ENCODE results near the gene CLNK. TPM values are rescaled to one million over a fixed set of nuclear protein-coding genes. Genes with fewer than 3 reads are reported as not detected.

Gene CLNK
- total RNA-seq, 2 experiments from 2014 or later: 2.0 TPM; not detected in 1

DNA sequence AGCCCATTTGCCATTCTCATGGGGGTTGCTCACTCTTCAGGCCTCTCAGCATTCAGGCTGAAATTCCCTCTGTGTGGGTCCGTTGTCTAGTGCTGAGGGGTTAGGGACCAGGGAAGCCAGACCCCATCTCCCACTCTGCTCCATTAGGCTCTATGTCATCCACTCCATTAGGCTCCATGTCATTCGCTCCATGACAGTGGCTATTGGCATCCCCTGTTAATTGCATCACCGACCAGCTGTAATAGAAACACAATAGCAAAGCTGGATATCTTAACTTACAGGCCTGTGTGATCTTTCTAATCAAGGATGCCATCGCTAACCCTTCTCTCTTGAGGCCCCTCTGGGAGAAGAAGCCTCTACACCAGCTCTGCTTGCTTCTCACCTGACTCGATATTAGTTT is 201.7 kb downstream of the CLNK start:
- no peak for DNase-seq (ENCODE audit: low spot score)
- Histone ChIP-seq H4K20me1 (ENCODE audit: insufficient read depth, low read length) (no peaks in the 10 kb centered on the region), H3K79me2 (ENCODE audit: insufficient read depth, low read depth, low read length) (no peaks in the 10 kb centered on the region), H3K9me3 (ENCODE audit: low read length) (no peaks in the 10 kb centered on the region), H3K4me3 (ENCODE audit: low read depth, low read length, poor library complexity, severe bottlenecking) (no peak overlapping the region), H3K4me1 (ENCODE audit: insufficient read depth, low read length, poor library complexity, severe bottlenecking) (no peaks in the 10 kb centered on the region), H3K36me3 (ENCODE audit: insufficient read depth, low read length) (no peaks in the 10 kb centered on the region), H3K27ac (ENCODE audit: low read depth, low read length, poor library complexity, severe bottlenecking) (no peak overlapping the region), H3K4me2 (ENCODE audit: low read length) (no peak overlapping the region), H2AFZ (ENCODE audit: low read length) (no peak overlapping the region), H3K9me2 (ENCODE audit: insufficient read depth, low read length) (no peaks in the 10 kb centered on the region)
- CTCF ChIA-PET (ENCODE audit: unreplicated experiment): no interaction called here
- BruUV-seq (replicated peaks): no TSS peak
- POLR2A ChIA-PET: interaction anchor here (0.6 kb wide), 1 partner anchor 154 kb away, joined by 5 read pairs; no protein-coding TSS in a partner anchor
- intact Hi-C loops (cut with micrococcal nuclease; ENCODE audit: unreplicated experiment): no loop called here
- TF ChIP-seq, protein P1, sequence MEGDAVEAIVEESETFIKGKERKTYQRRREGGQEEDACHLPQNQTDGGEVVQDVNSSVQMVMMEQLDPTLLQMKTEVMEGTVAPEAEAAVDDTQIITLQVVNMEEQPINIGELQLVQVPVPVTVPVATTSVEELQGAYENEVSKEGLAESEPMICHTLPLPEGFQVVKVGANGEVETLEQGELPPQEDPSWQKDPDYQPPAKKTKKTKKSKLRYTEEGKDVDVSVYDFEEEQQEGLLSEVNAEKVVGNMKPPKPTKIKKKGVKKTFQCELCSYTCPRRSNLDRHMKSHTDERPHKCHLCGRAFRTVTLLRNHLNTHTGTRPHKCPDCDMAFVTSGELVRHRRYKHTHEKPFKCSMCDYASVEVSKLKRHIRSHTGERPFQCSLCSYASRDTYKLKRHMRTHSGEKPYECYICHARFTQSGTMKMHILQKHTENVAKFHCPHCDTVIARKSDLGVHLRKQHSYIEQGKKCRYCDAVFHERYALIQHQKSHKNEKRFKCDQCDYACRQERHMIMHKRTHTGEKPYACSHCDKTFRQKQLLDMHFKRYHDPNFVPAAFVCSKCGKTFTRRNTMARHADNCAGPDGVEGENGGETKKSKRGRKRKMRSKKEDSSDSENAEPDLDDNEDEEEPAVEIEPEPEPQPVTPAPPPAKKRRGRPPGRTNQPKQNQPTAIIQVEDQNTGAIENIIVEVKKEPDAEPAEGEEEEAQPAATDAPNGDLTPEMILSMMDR (conservative IDR thresholded peaks at IDR 0.05; ENCODE audit: low read length): no peak
- TF ChIP-seq EZH2phosphoT487 (IDR thresholded peaks at IDR 0.05; ENCODE audit: borderline replicate concordance, low read depth, low read length): no peak

DNA sequence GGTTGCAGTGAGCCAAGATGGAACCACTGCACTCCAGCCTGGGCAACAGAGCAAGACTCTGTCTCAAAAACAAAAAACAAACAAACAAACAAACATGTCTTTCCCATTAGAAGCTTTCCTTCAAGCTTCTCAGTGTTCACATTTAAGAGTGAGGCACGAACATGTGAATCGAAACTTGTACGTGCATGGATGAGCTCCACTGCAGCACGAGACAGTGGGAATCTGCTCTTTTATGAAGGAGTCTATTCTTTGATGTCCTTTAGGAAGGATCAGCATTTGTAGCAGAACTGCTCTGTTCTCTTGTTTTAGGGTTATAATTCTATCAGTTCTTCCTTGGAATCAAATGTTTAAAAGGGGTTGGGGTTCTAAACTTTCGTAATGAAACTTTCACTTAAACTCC is 204.0 kb downstream of the CLNK start:
- H2AFZ ChIP-seq (ENCODE audit: low read length): no peak overlapping the region
- no TSS peak for BruUV-seq (replicated peaks)
- no peaks in the 10 kb centered on the region for H3K4me1 ChIP-seq (ENCODE audit: insufficient read depth, low read length, poor library complexity, severe bottlenecking)
- no peak for DNase-seq (ENCODE audit: low spot score)
- H3K4me3 ChIP-seq (ENCODE audit: low read depth, low read length, poor library complexity, severe bottlenecking): no peak overlapping the region
- no peaks in the 10 kb centered on the region for H4K20me1 ChIP-seq (ENCODE audit: insufficient read depth, low read length)
- H3K27ac ChIP-seq (ENCODE audit: low read depth, low read length, poor library complexity, severe bottlenecking): no peak overlapping the region
- H3K36me3 ChIP-seq (ENCODE audit: insufficient read depth, low read length): no peaks in the 10 kb centered on the region
- H3K9me2 ChIP-seq (ENCODE audit: insufficient read depth, low read length): no peaks in the 10 kb centered on the region
- ChIA-PET CTCF (ENCODE audit: unreplicated experiment) (no interaction called here), POLR2A (no interaction called here)
- no peak overlapping the region for H3K4me2 ChIP-seq (ENCODE audit: low read length)
- no peaks in the 10 kb centered on the region for H3K9me3 ChIP-seq (ENCODE audit: low read length)
- TF ChIP-seq, protein P1 (conservative IDR thresholded peaks at IDR 0.05; ENCODE audit: low read length): no peak
- TF ChIP-seq EZH2phosphoT487 (IDR thresholded peaks at IDR 0.05; ENCODE audit: borderline replicate concordance, low read depth, low read length): no peak
- intact Hi-C loops (cut with micrococcal nuclease; ENCODE audit: unreplicated experiment): no loop called here
- H3K79me2 ChIP-seq (ENCODE audit: insufficient read depth, low read depth, low read length): no peaks in the 10 kb centered on the region

DNA sequence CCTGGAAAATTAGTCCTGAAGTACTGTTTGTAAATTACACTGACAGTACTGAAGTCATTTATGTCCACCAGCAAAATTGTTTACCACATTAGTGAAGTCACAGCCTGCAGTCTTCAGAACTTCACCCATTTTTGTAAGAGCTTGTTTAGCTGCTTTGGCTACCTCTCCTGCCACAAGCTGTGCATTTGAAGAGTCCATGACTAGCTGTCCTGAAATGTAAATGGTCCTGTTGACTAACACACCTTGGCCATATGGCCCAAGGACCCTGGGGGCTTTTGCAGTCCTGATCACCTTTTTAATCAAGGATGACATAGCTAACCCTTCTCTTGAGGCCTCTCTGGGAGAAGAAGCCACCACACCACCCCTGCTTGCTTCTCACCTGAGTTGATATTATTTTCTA is 205.9 kb downstream of the CLNK start:
- Histone ChIP-seq H3K4me2 (ENCODE audit: low read length) (no peak overlapping the region), H3K4me3 (ENCODE audit: low read depth, low read length, poor library complexity, severe bottlenecking) (no peak overlapping the region), H2AFZ (ENCODE audit: low read length) (no peak overlapping the region), H3K79me2 (ENCODE audit: insufficient read depth, low read depth, low read length) (no peaks in the 10 kb centered on the region), H4K20me1 (ENCODE audit: insufficient read depth, low read length) (no peaks in the 10 kb centered on the region), H3K9me2 (ENCODE audit: insufficient read depth, low read length) (no peaks in the 10 kb centered on the region), H3K27ac (ENCODE audit: low read depth, low read length, poor library complexity, severe bottlenecking) (no peak overlapping the region), H3K36me3 (ENCODE audit: insufficient read depth, low read length) (no peaks in the 10 kb centered on the region), H3K4me1 (ENCODE audit: insufficient read depth, low read length, poor library complexity, severe bottlenecking) (no peaks in the 10 kb centered on the region), H3K9me3 (ENCODE audit: low read length) (no peaks in the 10 kb centered on the region)
- intact Hi-C loops (cut with micrococcal nuclease; ENCODE audit: unreplicated experiment): no loop called here
- no peak for DNase-seq (ENCODE audit: low spot score)
- no TSS peak for BruUV-seq (replicated peaks)
- CTCF ChIA-PET (ENCODE audit: unreplicated experiment): no interaction called here
- no peak for TF ChIP-seq EZH2phosphoT487 (IDR thresholded peaks at IDR 0.05; ENCODE audit: borderline replicate concordance, low read depth, low read length)
- TF ChIP-seq, protein P1 (conservative IDR thresholded peaks at IDR 0.05; ENCODE audit: low read length): no peak
- POLR2A ChIA-PET: interaction anchor here (0.5 to 2.3 kb wide), 3 partner anchors 10 to 200 kb away, joined by 3 to 8 read pairs (median 3); no protein-coding TSS in a partner anchor

All from OCI-LY7 (cell line).